Measurements from ENCODE around the gene DLK2.
"Not testable (repeated sequence)": the region's sequence is repeated elsewhere in the genome, so short reads cannot be mapped to it uniquely, and the experiment has no call there.

The DLK2 gene

GRCh38 chr6:43421831-43422230, 33.5 kb downstream of the DLK2 start:
- DNase-seq = no peak

- no peak for DNase-seq
These were observed 35.2 kb downstream of the DLK2 start for GRCh38 chr6:43420012-43420709.

- no peak for DNase-seq
These were observed 38.4 kb downstream of the DLK2 start for GRCh38 chr6:43416935-43417334.

- DNase-seq = not testable (repeated sequence)
These were observed 40.1 kb downstream of the DLK2 start for GRCh38 chr6:43415275-43415674.

- no peak for DNase-seq
These were observed 42.3 kb downstream of the DLK2 start for GRCh38 chr6:43413002-43413401.

GRCh38 chr6:43412541-43412940, 42.8 kb downstream of the DLK2 start:
- no peak for DNase-seq

GRCh38 chr6:43410776-43411175, 44.6 kb downstream of the DLK2 start:
- DNase-seq = not testable (repeated sequence)

- no peak for DNase-seq
These were observed 47.1 kb downstream of the DLK2 start for GRCh38 chr6:43408259-43408658.

GRCh38 chr6:43407296-43407695, 48.1 kb downstream of the DLK2 start:
- no peak for DNase-seq

GRCh38 chr6:43405354-43405753, 50.0 kb downstream of the DLK2 start:
- no peak for DNase-seq

- no peak for DNase-seq
These were observed 52.5 kb downstream of the DLK2 start for GRCh38 chr6:43402820-43403219.

GRCh38 chr6:43401730-43402129, 53.6 kb downstream of the DLK2 start:
- DNase-seq = no peak
